DMS79 treated with DMSO at 0.1 percent for 48 hours (cell line): Measurements from ENCODE around the gene ARRDC1.

Experiments
- DNase-seq: peaks from one replicate; lab custom pipeline; 2025; lab: John Stamatoyannopoulos, UW

The ARRDC1 gene

DNA sequence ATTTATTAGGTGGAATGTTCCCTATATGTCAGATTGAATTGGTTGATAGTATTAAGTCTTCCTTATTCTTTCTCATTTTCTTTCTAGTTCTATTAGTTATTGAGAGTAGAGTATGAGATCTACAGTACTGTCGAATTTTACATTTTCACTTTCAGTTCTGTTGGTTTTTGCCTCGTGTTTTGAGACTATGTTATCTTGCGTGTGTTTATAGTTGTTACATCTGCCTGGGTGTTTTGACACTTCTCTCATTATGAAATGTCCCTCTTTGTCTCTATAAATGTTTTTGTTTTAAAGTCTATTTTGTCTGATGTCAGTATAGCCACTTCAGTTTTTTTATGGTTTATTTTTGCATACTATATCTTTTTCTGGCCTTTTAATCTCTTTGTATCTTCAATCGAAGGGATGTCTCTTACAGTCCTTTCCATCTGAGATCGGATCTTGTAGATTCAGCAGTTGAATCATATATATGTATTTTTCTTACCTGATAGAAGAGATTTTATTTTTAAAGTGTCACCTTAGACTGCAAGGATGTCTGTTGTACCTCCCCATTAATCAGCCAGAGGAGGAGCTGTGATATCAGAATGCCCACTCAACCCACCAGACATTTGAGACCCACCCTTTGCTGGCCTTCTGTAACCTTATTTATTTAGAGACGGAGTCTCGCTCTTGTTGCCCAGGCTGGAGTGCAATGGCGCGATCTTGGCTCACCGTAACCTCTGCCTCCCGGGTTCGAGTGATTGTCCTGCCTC lies 34.0 kb downstream of the ARRDC1 start:
- DNase-seq = no peak

DNA sequence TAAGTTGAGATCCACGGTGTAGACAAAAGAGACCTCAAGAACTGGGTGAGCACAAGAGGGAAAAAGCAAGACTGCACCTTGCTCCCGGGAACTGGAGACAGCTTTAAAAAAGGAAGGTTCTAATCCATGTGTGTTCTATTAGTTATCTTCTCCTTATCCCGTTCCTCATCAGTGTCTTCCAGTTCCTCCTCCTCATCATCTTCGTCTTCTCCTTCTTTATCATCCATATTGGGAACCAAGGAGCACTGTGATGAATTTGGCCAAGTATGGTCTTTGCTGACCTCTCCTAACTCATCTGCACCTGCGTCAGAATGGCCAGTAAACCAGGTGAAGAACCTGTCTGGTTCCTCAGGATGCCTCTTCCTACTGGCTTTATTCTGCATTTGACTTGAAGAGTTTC lies 35.4 kb downstream of the ARRDC1 start:
- DNase-seq = no peak

DNA sequence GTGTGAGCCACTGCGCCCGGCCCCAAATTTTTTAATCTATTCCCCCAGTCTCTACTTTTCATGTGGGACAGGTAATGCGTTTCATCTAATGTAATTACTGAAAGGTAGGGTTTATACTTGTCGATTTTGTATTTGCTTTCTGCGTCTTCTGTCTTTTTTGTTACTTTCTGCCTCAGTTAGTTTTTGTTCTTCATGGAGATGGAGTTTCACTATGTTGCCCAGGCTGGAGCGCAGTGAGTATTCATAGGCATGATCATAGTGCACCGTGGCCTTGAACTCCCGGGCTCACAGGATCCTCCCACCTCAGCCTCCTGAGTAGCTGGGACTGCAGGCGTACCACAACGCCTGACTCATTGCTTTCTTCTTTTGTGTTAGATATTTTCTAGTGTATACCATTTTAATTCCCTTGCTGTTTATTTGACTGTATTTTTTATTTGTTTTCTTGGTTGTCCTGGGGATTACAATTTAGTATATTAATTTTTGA lies 36.7 kb downstream of the ARRDC1 start:
- no peak for DNase-seq

DNA sequence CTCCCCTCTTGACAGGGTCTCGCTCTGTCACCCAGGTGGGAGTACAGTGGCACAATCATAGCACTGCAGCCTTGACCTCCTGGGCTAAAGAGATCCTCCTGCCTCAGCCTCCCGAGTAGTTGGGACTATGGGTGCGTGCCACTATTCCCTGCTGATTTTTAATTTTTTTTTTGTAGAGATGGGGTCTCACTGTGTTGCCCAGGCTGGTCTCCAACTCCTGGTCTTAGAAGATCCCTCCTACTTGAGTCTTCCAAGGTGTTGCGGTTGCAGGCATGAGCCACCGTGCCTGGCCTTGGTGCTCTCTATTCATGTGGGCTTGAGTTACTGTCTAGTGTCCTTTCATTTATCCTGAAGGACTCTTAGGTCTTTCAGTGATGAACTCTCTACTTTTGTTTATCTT lies 37.4 kb downstream of the ARRDC1 start:
- no peak for DNase-seq

DNA sequence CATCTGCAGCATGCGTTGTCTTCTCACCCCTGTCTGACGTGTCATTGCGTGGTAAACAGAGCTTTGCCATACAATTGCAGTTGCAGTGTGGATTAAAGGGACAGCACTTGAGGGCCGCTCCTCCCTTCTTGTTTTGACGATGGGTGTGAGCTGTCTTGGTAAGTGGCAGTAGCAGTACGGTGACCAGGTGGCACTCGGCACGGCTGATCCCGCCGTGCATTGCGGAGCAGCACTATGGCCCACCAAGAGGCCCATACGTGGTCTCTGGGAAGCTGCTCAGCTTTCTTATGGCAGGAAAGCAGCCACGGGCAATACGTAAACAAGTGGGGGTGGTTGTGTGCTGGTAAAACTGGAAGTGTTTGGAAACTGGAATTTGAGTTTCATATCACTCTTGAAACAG lies 38.4 kb downstream of the ARRDC1 start:
- DNase-seq = no peak

DNA sequence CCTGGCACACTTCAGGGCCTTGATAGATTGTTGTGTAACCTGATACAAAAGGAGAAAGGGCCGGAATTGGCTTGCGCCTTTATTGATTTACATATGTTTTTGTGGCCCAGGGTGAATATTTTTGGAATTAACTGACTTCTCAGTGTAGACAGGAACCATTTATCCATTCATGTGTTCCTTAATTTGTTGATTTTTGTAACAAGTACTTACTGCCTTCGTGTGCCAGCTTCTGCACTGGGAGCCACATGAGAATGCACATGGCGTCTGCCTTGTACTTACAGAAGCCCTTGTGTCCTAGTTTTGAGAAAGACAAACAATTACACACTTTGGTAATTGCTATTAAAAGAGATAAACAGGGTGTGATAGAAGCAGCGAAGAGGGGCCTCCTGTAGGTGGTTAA lies 39.7 kb downstream of the ARRDC1 start:
- DNase-seq = no peak

DNA sequence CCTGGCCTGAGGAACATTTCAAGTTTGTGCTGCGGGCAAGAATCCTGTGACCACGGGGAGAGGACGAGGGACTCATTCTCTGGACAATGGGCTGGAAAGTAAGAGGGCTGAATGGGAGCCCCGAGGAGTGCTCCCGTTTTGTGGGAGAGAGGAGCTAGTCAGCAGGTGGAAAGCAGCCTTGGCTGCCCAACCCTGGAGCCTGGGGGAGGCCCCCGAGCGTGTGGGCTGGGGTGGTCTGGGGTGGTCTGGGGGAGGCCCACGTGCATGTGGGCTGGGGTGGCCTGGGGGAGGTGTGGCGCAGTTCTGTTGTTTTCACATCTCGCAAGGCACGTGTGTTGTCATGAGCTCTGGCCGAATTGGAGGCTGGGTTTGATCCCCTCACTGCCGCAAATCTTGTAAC lies 40.9 kb downstream of the ARRDC1 start:
- no peak for DNase-seq

DNA sequence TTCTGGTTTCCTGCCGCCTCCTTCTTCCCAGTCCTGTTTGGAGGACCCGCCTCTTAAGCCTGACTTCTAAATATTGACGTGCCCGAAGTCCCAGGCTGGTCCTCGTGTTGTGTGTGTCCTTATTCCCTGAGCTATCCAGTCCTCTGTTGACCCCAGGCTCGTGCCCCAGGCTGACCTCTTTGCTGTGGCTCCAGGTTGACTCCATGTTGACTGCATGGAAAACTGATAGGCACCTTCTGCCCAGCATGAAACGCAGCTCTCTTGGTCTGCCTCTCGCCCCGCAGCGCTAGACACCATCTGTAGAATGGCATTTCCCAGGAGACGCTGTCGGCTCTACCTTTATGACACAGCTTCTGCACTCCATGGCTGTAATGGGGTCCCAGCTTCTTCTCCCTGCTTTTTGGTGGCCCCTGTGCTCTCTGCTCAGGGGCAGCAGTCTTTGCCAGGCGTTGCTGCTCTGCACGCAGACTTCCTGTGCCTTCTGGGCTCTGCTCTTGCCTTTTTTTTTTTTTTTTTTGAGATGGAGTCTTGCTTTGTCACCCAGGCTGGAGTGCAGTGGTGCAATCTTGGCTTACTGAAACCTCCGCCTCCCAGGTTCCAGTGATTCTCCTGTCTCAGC lies 41.7 kb downstream of the ARRDC1 start:
- DNase-seq = no peak

DNA sequence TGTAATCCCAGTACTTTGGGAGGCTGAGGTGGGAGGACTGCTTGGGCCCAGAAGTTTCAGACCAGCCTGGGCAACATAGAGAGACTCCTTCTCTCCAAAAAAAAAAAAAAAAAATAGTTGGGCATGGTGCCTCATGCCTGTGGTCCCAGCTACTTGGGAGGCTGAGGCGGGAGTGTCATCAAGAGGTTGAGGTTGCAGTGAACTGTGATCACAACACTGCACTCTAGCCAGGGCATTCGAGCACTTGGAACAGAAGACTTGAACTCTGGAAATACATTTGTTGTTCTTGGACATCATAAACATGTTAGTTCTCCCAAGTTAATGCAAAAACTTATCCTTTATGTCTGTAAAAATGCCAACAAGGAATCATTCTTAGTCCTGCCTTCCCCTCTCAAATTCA lies 42.9 kb downstream of the ARRDC1 start:
- no peak for DNase-seq

DNA sequence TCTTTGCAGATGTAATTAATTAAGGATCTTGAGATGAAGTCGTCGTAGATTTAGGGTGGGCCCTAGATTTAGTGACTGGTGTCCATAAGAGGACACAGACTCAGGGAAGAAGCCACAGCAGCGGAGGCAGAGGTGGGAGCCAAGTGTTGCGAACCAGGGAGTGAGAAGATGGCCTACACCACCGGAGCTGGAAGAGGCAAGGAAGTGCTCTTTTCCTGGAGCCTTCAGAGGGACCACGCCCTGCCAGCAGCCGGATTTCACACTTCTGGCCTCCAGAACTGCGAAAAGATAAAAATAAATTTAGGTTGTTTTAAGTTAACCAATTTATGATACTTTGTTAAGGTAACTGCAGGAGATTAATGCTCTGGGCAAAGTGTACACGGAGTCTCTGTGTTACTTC lies 44.1 kb downstream of the ARRDC1 start:
- DNase-seq = no peak

DNA sequence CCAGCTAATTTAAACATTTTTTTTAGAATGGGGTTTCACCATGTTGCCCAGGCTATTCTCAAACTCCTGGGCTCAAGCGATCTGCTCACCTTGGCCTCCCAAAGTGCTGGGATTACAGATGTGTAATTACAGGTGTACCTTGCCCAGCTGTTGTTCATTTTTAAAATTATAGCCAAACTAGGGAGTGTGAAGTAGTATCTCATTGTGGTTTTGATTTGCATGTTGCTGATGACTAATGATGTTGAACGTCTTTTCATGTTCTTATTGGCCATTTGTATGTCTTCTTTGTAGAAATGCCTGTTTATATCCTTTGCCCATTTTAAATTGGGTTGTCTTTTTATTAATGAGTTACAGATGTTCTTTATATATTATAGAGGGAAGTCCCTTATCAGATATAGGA lies 44.8 kb downstream of the ARRDC1 start:
- DNase-seq = no peak

DNA sequence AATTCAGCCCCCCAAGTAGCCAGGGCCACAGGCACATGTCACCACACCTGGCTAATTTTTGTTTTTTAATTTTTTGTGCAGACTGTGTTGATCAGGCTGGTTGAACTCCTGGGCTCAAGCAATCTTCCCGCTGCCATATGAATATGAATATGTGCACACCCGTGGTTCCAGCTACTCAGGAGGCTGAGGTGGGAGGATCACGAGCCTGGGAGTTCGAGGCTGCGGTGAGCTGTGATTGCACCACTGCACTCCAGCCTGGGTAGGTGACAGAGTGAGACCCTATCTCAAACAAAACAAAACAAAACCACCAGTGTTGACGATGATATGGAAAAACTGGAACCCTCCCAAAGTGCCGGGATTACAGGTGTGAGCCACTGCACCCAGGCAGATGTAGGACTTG lies 45.3 kb downstream of the ARRDC1 start:
- DNase-seq = no peak

DNA sequence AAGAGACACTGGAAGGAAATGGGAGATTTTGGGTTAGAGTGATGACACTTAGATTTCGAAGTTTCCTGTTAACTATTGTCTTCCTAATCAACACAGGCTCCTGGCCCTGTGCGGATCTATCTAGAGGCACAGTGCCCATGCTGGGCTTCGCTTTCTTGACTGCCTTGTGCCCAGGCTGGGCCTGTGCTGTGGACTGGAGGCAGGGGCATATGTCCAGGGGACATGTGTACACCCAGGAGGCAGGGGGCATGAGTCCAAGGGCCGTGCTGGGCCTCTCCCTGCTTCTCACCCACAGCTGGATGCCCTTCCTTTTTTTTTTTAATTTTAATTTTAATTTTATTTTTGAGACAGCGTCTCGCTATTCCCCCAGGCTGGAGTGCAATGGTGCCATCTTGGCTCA lies 50.9 kb downstream of the ARRDC1 start:
- DNase-seq = no peak

DNA sequence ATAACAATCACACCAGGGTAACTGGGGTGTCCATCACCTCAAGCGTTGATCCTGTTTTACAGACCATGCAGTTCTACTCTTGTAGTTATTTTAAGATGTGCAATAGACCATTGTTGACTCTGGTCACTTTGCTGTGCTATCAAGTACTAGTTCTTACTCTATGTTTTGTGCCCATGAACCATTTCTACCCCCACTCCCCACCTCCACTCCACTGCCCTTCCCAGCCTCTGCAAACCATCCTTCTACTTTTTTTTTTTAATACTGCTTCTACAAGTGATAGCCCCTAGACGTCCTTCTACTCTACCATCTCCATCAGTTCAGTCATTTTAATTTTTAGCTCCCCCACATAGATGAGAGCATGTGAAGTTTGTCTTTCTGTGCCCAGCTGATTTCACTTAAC lies 52.1 kb downstream of the ARRDC1 start:
- DNase-seq = no peak

DNA sequence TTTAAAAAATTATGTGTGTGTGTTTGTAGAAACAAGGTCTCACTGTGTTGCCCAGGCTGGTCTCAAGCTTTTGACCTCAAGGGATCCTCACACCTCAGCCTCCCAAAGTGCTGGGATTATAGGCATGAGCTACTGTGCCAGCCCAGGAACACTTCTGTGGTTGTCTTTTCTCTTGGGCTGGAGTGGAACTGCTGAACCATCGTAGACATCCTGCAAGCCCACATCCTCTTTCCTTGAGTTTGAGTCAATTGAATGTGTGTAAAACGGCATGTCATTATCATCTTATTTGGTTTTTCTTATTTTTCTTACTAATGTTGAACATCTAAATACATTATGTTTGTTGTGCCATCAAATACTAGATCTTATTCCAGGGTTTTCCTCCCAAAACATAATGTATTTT lies 53.3 kb downstream of the ARRDC1 start:
- no peak for DNase-seq

DNA sequence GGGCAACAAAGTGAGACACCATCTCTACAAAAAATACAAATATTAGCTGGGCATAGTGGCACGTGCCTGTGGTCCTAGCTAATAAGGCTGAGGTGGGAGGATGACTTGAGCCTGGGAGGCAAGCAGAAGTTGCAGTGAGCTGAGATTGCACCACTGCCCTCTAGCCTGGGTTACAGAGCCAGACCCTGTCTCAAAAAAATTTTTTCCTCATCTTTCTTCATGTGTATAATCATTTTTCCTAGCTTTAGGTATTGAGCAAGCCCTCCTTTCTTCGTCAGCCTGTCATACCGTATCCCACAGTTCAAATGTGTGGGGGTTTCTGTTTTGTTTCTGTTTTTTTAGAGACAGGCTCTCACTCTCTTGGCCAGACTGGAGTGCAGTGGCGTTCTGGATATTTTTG lies 54.7 kb downstream of the ARRDC1 start:
- no peak for DNase-seq

DNA sequence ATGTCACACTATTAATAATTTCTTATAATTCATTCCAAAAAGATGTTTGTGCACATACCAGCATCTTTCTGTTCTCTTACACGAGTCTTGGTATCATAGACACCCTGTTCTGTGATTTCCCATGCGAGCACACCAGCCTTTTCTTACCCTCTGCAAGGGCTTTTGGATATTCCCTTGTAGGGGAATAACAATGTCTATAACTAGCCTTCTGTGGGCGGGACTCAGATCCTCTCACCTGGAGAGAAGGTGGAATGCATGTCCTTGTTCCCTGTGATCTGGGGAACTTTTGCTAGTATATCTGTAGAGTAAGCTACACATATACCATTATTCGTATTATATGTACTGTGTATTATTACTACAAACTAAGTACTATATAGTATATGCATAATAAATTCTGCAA lies 58.1 kb downstream of the ARRDC1 start:
- no peak for DNase-seq

DNA sequence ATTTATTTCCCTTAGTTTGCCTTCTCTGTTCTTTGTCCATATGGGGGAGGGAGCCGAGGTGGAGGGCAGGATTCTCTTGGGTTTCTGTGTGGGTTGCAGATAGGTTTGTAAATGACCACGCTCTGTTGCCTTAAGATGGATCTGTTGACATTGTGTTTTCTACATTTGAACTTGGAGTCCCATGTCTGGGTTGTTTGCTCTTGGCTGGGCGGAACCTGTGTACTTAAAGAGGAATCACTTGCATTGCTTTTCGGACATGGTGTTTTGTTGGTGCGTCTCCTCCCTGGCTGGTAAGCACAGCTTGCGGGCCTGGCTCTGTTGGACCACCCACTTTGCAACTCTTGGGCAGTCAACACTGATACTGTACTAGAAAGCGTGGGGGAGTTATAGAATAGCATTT lies 59.2 kb downstream of the ARRDC1 start:
- no peak for DNase-seq
